Activated CD4-positive, CD25-positive, alpha-beta regulatory T cell (primary cell): ENCODE data around the gene EPHB6.

Experiments used
- DNase-seq, 4 experiments: peaks; one replicate each; lab custom pipeline; 2025; lab: John Stamatoyannopoulos, UW

EPHB6 gene

DNA sequence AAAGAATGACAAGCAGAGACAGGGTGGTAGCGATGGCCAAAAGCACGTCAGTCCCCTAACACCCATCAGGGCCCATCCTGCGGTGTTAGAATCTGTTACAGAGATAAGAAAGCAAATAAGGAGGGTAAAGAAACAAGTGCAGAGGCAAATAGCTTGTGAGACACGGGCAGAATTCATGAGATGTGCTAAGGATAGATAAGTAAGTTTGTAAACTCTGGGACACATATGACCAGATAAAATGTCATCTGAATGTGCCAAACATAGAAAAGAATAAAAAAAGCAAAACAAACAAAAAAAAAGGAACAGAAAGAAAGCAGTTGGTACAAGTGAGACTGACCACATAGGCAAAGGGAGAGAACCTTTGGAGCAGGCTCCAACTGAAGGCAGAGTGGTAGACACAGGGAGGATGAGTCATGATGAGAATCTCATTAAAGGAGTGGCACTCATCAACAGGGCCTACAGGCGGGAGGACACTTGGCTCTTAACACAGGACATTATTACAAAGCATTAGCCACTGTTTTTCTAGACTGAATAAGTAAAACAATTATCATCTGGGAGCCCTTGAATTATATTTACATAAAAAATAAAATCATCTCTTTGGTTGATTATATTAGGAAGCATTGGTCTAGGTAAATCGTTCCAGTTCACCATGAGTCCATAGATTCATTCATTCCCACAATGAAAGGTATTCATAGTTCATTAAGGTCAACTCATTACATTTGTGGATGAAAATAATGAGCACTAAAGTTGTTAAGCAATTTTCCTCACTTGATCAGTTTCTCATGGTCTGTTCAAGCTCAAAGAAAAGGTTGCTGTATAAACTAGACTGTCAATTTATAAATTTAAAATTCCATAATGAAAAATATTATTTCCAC, 21.5 kb upstream of the EPHB6 start:
- DNase-seq, result no peak

DNA sequence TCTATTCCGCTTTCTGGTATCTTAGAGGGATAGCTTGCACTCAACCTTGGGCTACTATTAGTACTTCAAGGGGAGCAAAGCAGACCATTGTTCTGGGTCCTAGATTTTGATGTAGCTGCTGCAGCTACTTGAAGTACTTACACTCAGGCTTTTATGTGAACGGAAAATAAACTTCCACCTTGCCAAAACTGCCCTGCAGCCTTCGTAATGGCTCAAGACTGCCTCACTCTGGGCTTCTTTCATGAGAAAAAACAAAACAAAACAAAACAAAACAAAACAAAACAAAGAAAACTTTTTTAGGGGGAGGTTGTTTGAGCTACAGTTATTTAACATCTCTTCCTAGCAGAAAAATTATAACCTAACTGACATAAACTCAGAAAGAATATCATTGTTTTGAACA, 19.4 kb upstream of the EPHB6 start:
- no peak for DNase-seq

DNA sequence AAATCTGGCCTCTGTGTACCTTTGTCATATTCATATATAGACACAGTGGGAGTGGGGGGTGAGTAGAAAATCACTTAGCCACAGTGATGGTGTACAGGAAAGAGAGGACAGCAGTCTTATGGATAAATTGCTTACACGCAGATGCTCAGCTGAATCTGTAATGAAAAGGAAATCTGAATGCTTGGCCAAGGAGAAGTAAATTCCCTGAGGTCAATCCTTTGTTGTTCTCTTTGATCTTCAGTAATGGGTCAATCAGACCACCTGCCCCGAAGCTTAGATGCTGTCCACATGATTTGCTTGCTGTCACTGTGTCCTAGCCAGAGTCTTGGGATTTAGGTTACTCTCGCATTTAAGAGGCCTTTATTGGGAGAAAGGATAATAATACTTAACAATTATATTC, 18.4 kb upstream of the EPHB6 start:
- no peak for DNase-seq

GRCh38 chr7:142838461-142839213, 16.2 kb upstream of the EPHB6 start:
- no peak for DNase-seq

DNA sequence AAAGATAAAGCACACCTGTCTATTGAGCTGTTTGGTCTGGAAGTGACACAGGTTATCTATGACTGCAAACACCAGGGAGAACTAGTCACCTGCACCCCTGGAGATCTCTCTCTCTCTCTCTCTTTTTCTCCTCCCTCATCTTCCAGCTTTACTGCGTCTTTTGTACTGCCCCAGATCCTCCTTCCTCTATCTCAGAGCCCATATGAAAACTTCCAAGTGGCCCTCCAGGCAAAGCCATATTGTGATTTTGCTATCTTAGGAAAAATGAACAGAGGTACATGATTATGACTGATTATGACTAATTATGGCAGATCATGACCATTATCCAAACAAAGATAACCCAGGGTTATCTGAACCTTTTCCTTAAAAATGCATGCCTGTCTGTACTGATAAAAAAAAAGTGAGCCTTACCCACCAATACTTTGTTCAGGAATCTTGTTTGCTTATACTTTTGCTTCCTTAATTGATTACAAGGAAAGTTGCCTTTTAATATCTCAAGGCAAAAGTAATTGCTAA, 12.6 kb upstream of the EPHB6 start:
- DNase-seq, result no peak

- no peak for DNase-seq
Measured at GRCh38 chr7:142847353-142847752, 7.5 kb upstream of the EPHB6 start.

- DNase-seq, result no peak
Measured at GRCh38 chr7:142851269-142851668, 3.6 kb upstream of the EPHB6 start.

DNA sequence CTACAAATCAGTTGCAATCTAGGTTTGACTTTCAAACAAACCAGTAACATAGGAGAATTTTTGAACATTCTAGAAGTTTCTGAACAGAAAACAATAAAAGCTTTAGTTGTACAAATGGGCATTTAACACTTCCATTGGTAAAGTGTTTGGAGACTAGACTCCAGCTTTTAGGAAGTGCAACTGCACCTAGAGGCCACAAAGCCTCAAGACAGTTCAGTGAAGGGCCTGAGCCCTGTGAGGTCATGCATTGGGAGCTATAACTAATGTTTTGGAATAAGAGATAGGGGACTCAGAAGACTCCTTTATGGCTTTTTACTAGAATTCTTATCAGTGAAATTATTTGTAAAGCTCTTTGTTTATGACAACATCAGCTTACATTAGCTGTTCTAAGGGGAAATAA, 3.0 kb upstream of the EPHB6 start:
- DNase-seq, result no peak

GRCh38 chr7:142853739-142854371, 1.0 kb upstream of the EPHB6 start:
- peak; percentile 37 to 43 (median 40) for DNase-seq

DNA sequence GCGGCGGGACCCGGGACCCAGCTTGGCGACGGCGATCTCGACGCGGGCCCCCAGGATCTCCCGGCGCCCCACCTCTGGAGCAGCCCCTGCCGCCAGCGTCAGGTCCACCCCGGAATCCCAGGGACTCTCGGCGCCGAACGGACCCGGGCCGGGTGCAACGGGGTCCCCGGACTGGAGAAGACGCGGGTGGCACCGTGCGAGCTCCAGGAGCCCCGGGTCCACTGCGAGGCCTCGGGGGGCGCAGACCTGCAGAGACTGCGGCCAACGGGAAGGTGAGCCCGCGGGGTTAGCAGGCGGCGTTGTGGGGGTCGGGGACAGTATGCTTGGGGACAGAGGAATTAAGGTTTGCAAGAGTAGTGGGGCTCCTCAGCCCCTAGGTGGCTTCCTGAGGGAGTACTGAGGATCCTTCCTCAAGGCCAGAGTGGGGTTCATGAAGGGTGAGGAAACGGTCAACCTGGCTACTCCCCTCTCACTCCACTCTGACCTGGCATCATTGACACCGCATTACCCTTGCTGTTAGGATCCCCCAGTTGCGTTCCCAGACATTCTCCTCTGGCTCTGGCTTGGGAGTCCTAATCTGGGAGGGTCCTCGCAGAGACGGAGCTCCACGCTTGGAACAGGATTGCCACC, 353 bp downstream of the EPHB6 start:
- DNase-seq, result no peak

- DNase-seq, result no peak
Measured at GRCh38 chr7:142855756-142856564, 1.1 kb downstream of the EPHB6 start.

- DNase-seq, result no peak
Measured at GRCh38 chr7:142856565-142857245, 1.8 kb downstream of the EPHB6 start.

- DNase-seq, result no peak
Measured at GRCh38 chr7:142857625-142858024, 2.7 kb downstream of the EPHB6 start.

GRCh38 chr7:142859411-142859810, 4.5 kb downstream of the EPHB6 start:
- DNase-seq, result no peak

GRCh38 chr7:142859829-142860228, 5.0 kb downstream of the EPHB6 start:
- DNase-seq, result no peak

DNA sequence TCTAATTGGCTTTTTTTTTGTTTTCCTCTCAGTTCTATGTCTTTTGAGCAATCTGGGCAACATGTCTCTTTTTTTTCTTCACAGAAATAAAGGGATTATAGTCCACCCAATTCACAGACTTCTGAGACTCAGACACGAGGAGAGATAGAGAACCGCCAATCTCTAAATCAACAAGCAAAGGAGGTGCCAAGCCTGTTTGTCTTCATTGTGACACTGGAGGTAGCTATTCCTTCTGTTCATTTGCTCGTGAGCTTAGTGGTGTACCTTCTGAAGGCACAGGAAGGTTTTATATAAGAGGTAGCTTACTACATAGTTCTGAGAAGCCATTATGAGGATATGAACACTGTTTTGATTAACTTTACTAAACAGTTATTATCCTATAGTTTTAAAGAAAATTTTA, 6.1 kb downstream of the EPHB6 start:
- no peak for DNase-seq

GRCh38 chr7:142862351-142862750, 7.5 kb downstream of the EPHB6 start:
- no peak for DNase-seq

DNA sequence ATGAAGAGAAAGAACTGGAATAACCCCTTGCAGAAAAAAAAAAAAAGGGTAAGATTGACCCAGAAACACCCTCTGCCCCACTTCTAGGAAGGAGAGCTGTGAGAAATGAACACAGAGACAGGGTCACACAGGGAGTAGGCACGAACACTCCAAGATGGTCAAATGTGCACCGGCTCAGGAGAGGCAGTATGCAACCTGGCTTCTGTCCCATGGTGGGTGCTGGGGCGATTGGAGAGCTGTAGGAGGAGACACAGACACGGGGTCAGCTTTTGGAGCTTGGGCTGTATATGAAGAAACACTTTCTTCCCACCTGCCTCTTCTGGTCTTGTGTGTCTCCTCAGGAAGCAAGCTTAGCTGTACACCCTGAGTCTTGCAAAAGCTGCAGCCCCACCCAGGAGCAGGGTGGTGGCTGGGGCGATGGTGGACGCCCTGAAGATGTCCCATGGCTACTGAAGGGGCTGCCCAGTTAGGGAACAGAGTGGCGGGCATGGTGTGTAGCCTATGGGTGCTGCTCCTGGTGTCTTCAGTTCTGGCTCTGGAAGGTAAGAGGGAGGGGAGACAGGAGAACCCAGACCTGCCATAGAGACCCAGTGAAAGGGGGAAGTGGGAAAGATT, 8.0 kb downstream of the EPHB6 start:
- DNase-seq, result no peak

DNA sequence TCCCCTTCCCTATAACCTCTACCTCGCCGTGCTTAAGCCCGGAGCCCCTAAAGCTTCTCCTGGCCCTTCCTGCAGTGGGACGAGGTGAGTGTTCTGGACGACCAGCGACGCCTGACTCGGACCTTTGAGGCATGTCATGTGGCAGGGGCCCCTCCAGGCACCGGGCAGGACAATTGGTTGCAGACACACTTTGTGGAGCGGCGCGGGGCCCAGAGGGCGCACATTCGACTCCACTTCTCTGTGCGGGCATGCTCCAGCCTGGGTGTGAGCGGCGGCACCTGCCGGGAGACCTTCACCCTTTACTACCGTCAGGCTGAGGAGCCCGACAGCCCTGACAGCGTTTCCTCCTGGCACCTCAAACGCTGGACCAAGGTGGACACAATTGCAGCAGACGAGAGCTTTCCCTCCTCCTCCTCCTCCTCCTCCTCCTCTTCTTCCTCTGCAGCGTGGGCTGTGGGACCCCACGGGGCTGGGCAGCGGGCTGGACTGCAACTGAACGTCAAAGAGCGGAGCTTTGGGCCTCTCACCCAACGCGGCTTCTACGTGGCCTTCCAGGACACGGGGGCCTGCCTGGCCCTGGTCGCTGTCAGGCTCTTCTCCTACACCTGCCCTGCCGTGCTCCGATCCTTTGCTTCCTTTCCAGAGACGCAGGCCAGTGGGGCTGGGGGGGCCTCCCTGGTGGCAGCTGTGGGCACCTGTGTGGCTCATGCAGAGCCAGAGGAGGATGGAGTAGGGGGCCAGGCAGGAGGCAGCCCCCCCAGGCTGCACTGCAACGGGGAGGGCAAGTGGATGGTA, 9.2 kb downstream of the EPHB6 start:
- no peak for DNase-seq
